Mesenchymal stem cell (in vitro differentiated cells and primary cell): Measurements from ENCODE around the gene FXYD6.

ENCODE experiments used
- DNase-seq: peaks from one replicate; pipeline ENCODE4 v3.0.0-alpha.2; 2013
- H2AFZ ChIP-seq: one replicate; pipeline ENCODE4 v1.6.1; 2013; ENCODE audit warnings: low read depth, mild to moderate bottlenecking, control low read depth, inconsistent platforms, low read length, moderate library complexity
- H2AK5ac ChIP-seq: 2 replicates; pipeline ENCODE4 v1.6.1; 2013; ENCODE audit warnings: low read length, moderate library complexity, mild to moderate bottlenecking, inconsistent platforms; ENCODE audit not compliant: severe bottlenecking
- H2BK120ac ChIP-seq: one replicate; pipeline ENCODE4 v1.6.1; 2013; ENCODE audit warnings: low read depth, mild to moderate bottlenecking, inconsistent platforms, low read length, moderate library complexity
- H2BK12ac ChIP-seq, 2 experiments: one replicate each; pipeline ENCODE4 v1.6.1; 2013; ENCODE audit warnings: inconsistent platforms in 2 of 2, low read length in 2 of 2, mild to moderate bottlenecking in 2 of 2, moderate library complexity in 2 of 2, control low read depth in 1 of 2
- H2BK15ac ChIP-seq: one replicate; pipeline ENCODE4 v1.6.1; 2013; ENCODE audit warnings: mild to moderate bottlenecking, low read depth, inconsistent platforms; ENCODE audit not compliant: poor library complexity, severe bottlenecking
- H2BK5ac ChIP-seq: 2 replicates; pipeline ENCODE4 v1.6.1; 2013; ENCODE audit warnings: low read depth, mild to moderate bottlenecking, low read length, control low read depth, inconsistent platforms; ENCODE audit not compliant: poor library complexity, severe bottlenecking
- H3K14ac ChIP-seq, 2 experiments: one replicate each; pipeline ENCODE4 v1.6.1; 2013; ENCODE audit warnings: inconsistent platforms in 2 of 2, low read length in 2 of 2, control low read depth in 1 of 2, mild to moderate bottlenecking in 1 of 2, moderate library complexity in 1 of 2
- H3K18ac ChIP-seq, 2 experiments: one replicate each; pipeline ENCODE4 v1.6.1; 2013; ENCODE audit warnings: inconsistent platforms in 2 of 2, low read length in 2 of 2, control low read depth in 1 of 2, low read depth in 1 of 2, mild to moderate bottlenecking in 1 of 2
- H3K23ac ChIP-seq, 2 experiments: one replicate each; pipeline ENCODE4 v1.6.1; 2013; ENCODE audit warnings: inconsistent platforms in 2 of 2, low read length in 2 of 2, mild to moderate bottlenecking in 2 of 2, moderate library complexity in 2 of 2, control low read depth in 1 of 2
- H3K27ac ChIP-seq: 2 replicates; pipeline ENCODE4 v1.5.1; 2013; ENCODE audit warnings: mild to moderate bottlenecking, moderate library complexity, low read length, control low read depth, inconsistent platforms; ENCODE audit not compliant: poor library complexity, severe bottlenecking
- H3K27me3 ChIP-seq, 2 experiments: 2 replicates each; pipeline versions ENCODE4 v1.6.1 to v1.7.0; 2013; ENCODE audit warnings: low read length in 2 of 2, mild to moderate bottlenecking in 2 of 2, moderate library complexity in 2 of 2, control low read depth in 1 of 2, inconsistent platforms in 1 of 2; ENCODE audit not compliant: control insufficient read depth in 1 of 2, insufficient read depth in 1 of 2
- H3K36me3 ChIP-seq, 2 experiments: 2 replicates each; pipeline versions ENCODE4 v1.6.1 to v1.7.0; 2013; ENCODE audit warnings: low read length in 2 of 2, control low read depth in 1 of 2, inconsistent platforms in 1 of 2, low read depth in 1 of 2, mild to moderate bottlenecking in 1 of 2; ENCODE audit not compliant: insufficient read depth in 2 of 2, control insufficient read depth in 1 of 2
- H3K4ac ChIP-seq, 2 experiments: one replicate each; pipeline ENCODE4 v1.6.1; 2013; ENCODE audit warnings: inconsistent platforms in 2 of 2, low read length in 2 of 2, mild to moderate bottlenecking in 2 of 2, moderate library complexity in 2 of 2, control low read depth in 1 of 2, low read depth in 1 of 2
- H3K4me1 ChIP-seq: 2 replicates; pipeline ENCODE4 v1.6.1; 2013; ENCODE audit warnings: low read depth, low read length, control low read depth; ENCODE audit not compliant: control insufficient read depth, insufficient read depth
- H3K4me2 ChIP-seq: 2 replicates; pipeline ENCODE4 v1.6.1; 2013; ENCODE audit warnings: low read length, mild to moderate bottlenecking, inconsistent platforms; ENCODE audit not compliant: poor library complexity, severe bottlenecking
- H3K4me3 ChIP-seq, 2 experiments: 2 replicates each; pipeline versions ENCODE4 v1.5.1 to v1.7.0; 2013; ENCODE audit warnings: low read length in 2 of 2, mild to moderate bottlenecking in 2 of 2, control low read depth in 1 of 2, low read depth in 1 of 2; ENCODE audit not compliant: insufficient read depth in 1 of 2
- H3K79me1 ChIP-seq: replicated peaks from 2 replicates; pipeline ENCODE4 v1.6.1; 2013; ENCODE audit warnings: mild to moderate bottlenecking, control low read depth, low read length, inconsistent platforms; ENCODE audit not compliant: poor library complexity, severe bottlenecking
- H3K9ac ChIP-seq: 2 replicates; pipeline ENCODE4 v1.7.0; 2013; ENCODE audit warnings: mild to moderate bottlenecking, low read length, moderate library complexity
- H3K9me3 ChIP-seq: 2 replicates; pipeline ENCODE4 v1.7.0; 2013; ENCODE audit warnings: mild to moderate bottlenecking, low read length; ENCODE audit not compliant: control insufficient read depth
- H4K8ac ChIP-seq: one replicate; pipeline ENCODE4 v1.6.1; 2013; ENCODE audit warnings: inconsistent platforms, mild to moderate bottlenecking, low read length, moderate library complexity
- H4K91ac ChIP-seq: one replicate; pipeline ENCODE4 v1.6.1; 2013; ENCODE audit warnings: mild to moderate bottlenecking, low read length, inconsistent platforms
- WGBS: methylation state at CpG from one replicate; pipeline ENCODE4 v1.1.7; 2013; ENCODE audit warnings: mixed read lengths; 5-methylcytosine and 5-hydroxymethylcytosine counted together

FXYD6 gene

DNA sequence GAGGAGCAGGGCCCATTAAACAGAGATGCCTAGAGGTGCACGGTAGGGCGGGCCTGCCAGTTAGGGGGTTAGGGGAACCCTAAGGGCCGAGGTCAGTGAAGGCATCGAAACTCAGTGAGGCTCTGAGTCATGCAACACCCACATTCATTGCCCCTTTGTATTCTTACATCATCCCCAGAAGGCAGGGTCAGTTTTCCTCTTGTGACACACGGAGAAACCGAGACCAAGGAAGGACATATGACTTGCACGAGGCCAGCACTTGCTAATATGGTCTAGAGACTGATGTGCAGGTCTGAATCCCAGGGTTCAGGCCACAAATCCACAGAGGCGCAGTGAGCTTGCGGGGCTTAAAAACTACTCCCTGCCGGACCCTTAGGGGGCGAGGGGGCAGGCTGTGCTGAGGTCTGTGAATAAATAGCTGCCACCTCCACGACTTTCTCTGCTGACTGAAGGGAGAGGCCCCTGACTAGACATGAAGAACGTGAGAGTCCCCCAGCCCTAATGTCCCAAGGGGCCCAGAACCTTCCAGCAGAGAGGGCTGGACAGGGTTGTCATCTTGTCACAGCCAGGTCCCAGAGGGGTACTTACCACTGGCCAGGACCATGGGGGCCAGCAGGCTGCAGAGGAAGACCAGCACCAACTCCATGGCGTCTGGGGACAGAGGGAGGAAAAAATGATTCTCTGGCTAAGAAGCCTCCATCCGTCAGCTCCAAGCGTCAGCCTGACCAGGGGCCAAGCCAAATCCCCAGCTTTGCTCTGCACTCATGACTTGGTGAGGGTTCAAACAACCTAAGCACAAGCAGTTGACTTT, 34.1 kb downstream of the FXYD6 start:
- no peak overlapping the region for H3K18ac ChIP-seq
- H3K27ac ChIP-seq, result no peak overlapping the region
- H3K79me1 ChIP-seq, result peaks cover 2% of the 10 kb centered on the region
- no peak overlapping the region for H4K91ac ChIP-seq
- no peak overlapping the region for H4K8ac ChIP-seq
- H2AK5ac ChIP-seq, result peak overlapping the region; percentile 7
- H3K9me3 ChIP-seq, result no peaks in the 10 kb centered on the region
- no peak overlapping the region for H2AFZ ChIP-seq
- no peak overlapping the region for H2BK120ac ChIP-seq
- no peak overlapping the region for H2BK5ac ChIP-seq
- peaks cover 15% of the 10 kb centered on the region for H3K4me1 ChIP-seq
- no peak overlapping the region for H3K4ac ChIP-seq
- H2BK15ac ChIP-seq, result no peak overlapping the region
- peaks cover 0 to 34% of the 10 kb centered on the region in 2 experiments for H3K36me3 ChIP-seq
- H3K27me3 ChIP-seq, result peaks cover 0 to 41% of the 10 kb centered on the region in 2 experiments
- DNase-seq, result no peak
- no peak overlapping the region for H3K9ac ChIP-seq
- no peak overlapping the region for H3K14ac ChIP-seq
- no peak overlapping the region for H2BK12ac ChIP-seq
- H3K4me2 ChIP-seq, result no peak overlapping the region
- no peak overlapping the region for H3K4me3 ChIP-seq
- WGBS, result 82% methylated on average over 16 of the region's 16 CpGs
- H3K23ac ChIP-seq, result no peak overlapping the region

DNA sequence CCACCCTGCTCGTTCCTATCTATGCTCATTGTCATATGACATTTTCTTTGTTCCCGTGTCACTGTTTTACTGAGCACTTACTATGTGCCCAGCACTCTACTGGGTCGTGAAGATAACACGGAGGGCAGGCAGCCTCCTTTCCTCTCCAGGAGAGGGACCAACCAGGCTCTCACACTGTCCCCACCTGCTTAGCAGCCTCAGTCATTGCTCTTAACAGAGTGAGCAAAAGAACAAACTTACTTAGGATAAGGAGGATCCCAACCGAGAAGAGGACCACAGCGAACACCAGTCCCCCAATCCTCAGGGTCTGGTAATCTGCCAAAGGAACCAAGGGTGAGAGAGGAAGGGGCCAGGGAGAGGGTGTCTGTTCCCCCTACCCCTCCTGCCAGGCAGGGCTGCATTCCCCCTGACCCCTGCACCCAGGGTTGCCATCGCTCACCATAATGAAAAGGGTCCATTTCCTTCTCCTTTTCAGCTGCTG, 34.9 kb downstream of the FXYD6 start:
- H3K14ac ChIP-seq, result no peak overlapping the region

DNA sequence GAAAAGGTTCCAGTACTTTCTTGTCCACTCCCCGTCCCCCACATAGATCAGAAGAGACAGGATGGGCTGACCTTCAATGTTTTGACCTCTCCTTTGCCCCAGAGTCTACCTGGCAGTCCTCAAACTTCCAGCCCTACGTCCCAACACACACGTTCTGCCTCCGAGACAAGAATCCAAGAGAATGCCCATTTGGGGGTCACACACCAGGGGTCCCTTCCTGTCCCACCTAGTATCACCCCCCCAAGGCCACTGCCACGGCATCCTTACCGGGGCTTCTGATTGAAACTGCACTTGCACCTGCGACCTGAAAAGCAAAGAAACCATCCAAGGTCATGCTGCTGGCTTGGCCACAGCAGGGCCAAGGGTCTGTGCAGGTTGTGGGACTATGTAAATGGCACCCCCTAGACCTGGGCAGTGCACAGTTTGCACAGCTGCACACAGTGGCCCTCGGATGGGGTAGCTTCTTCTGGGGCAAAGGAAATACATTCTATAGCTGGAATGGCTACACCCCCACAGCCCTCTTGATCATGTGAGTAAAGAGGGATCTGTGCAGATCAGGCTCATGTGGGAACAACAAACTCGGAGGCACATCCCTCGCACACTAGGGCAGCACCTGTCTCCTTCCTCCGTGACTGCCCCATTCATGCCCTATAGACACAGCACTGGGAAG, 35.4 kb downstream of the FXYD6 start:
- WGBS, result 91% methylated on average over 11 of the region's 11 CpGs
- Histone ChIP-seq H3K4me2 (no peak overlapping the region), H3K4me3 (no peak overlapping the region), H3K9me3 (no peaks in the 10 kb centered on the region), H3K14ac (no peak overlapping the region), H3K27me3 (peaks cover 0 to 54% of the 10 kb centered on the region in 2 experiments), H3K27ac (no peak overlapping the region), H2BK5ac (no peak overlapping the region), H3K4me1 (peaks cover 15% of the 10 kb centered on the region), H2BK15ac (no peak overlapping the region), H3K23ac (no peak overlapping the region), H3K9ac (no peak overlapping the region), H4K91ac (no peak overlapping the region), H3K18ac (no peak overlapping the region), H2AFZ (no peak overlapping the region), H2BK12ac (no peak overlapping the region), H3K79me1 (peaks cover 2% of the 10 kb centered on the region), H3K36me3 (peaks cover 0 to 39% of the 10 kb centered on the region in 2 experiments), H4K8ac (no peak overlapping the region), H2BK120ac (no peak overlapping the region), H2AK5ac (no peak overlapping the region), H3K4ac (no peak overlapping the region)
- DNase-seq, result no peak

More for the DNA sequence above, 34.9 kb downstream of the FXYD6 start:
- Histone ChIP-seq H2BK120ac (no peak overlapping the region), H3K4me2 (no peak overlapping the region), H3K27ac (no peak overlapping the region), H3K9me3 (no peaks in the 10 kb centered on the region), H2BK5ac (no peak overlapping the region), H3K18ac (no peak overlapping the region), H3K79me1 (peaks cover 2% of the 10 kb centered on the region), H2BK12ac (no peak overlapping the region), H3K4me1 (peaks cover 15% of the 10 kb centered on the region), H2AK5ac (no peak overlapping the region), H3K4me3 (no peak overlapping the region), H2AFZ (no peak overlapping the region), H4K91ac (no peak overlapping the region), H3K4ac (no peak overlapping the region), H3K23ac (no peak overlapping the region), H4K8ac (no peak overlapping the region), H3K27me3 (peaks cover 0 to 49% of the 10 kb centered on the region in 2 experiments), H2BK15ac (no peak overlapping the region), H3K9ac (no peak overlapping the region), H3K36me3 (peaks cover 0 to 39% of the 10 kb centered on the region in 2 experiments)
- DNase-seq, result no peak
- WGBS, result 92% methylated on average over 7 of the region's 7 CpGs
